Large intestine (tissue), 3 donors: ENCODE results near the gene EYS. TPM values are rescaled to one million over a fixed set of nuclear protein-coding genes. Genes with fewer than 3 reads are reported as not detected.
"Not testable (repeated sequence)": the region's sequence is repeated elsewhere in the genome, so short reads cannot be mapped to it uniquely, and the experiment has no call there.

Experiments
- DNase-seq, 2 donors: peaks; one replicate each; pipeline versions ENCODE4 v3.0.0 to v3.0.0-alpha.2; 2013
- H3K27ac ChIP-seq: one replicate; pipeline ENCODE4 v1.5.1; 2013; ENCODE audit warnings: low read length
- H3K27me3 ChIP-seq: 2 replicates; pipeline ENCODE4 v1.6.1; 2013; ENCODE audit warnings: low read length; ENCODE audit not compliant: control insufficient read depth, insufficient read depth
- H3K36me3 ChIP-seq: 2 replicates; pipeline ENCODE4 v1.6.1; 2013; ENCODE audit warnings: low read length; ENCODE audit not compliant: control insufficient read depth, insufficient read depth
- H3K4me1 ChIP-seq: one replicate; pipeline ENCODE4 v1.6.1; 2013; ENCODE audit warnings: low read length; ENCODE audit not compliant: control insufficient read depth, insufficient read depth
- H3K4me3 ChIP-seq: one replicate; pipeline ENCODE4 v1.5.1; 2013; ENCODE audit warnings: low read length
- H3K9me3 ChIP-seq: one replicate; pipeline ENCODE4 v1.6.1; 2013; ENCODE audit warnings: mild to moderate bottlenecking, low read depth, low read length, moderate library complexity; ENCODE audit not compliant: control insufficient read depth
- WGBS: methylation state at CpG from one replicate; pipeline ENCODE4 v1.1.5; 2013; ENCODE audit warnings: low lambda C conversion rate; ENCODE audit not compliant: insufficient coverage; 5-methylcytosine and 5-hydroxymethylcytosine counted together
- polyA plus RNA-seq: library from polyadenylated mRNA; unstranded; fragments of 120-200 nt; gene quantifications from one replicate; pipeline ENCODE4 v1.2.1, GENCODE V29; 2013

EYS gene
- polyA plus RNA-seq, 1 donor = 0.76 TPM

GRCh38 chr6:65483652-65484051 lies 223.4 kb downstream of the EYS start:
- not testable (repeated sequence) for H3K4me3 ChIP-seq, H3K9me3 ChIP-seq, H3K36me3 ChIP-seq, DNase-seq, H3K4me1 ChIP-seq, H3K27me3 ChIP-seq, H3K27ac ChIP-seq
- WGBS = 80% methylated on average over 1 of the region's 7 CpGs

- Histone ChIP-seq H3K27ac (no peak overlapping the region), H3K27me3 (no peaks in the 10 kb centered on the region), H3K4me3 (no peak overlapping the region), H3K9me3 (no peaks in the 10 kb centered on the region), H3K4me1 (no peaks in the 10 kb centered on the region), H3K36me3 (no peaks in the 10 kb centered on the region)
- no peak for DNase-seq
Observed at GRCh38 chr6:65469650-65470049, 237.4 kb downstream of the EYS start.

GRCh38 chr6:65468307-65468706 lies 238.7 kb downstream of the EYS start:
- no peak overlapping the region for H3K27ac ChIP-seq
- no peak overlapping the region for H3K4me3 ChIP-seq
- DNase-seq = no peak
- no peaks in the 10 kb centered on the region for H3K27me3 ChIP-seq
- no peaks in the 10 kb centered on the region for H3K36me3 ChIP-seq
- WGBS = 92% methylated on average over 2 of the region's 3 CpGs
- no peaks in the 10 kb centered on the region for H3K4me1 ChIP-seq
- H3K9me3 ChIP-seq = no peaks in the 10 kb centered on the region

- DNase-seq = no peak
- WGBS = 45% methylated on average over 2 of the region's 3 CpGs
- no peaks in the 10 kb centered on the region for H3K4me1 ChIP-seq
Observed at GRCh38 chr6:65461121-65461520, 245.9 kb downstream of the EYS start.

GRCh38 chr6:65452333-65452732 lies 254.7 kb downstream of the EYS start:
- Histone ChIP-seq H3K36me3 (no peaks in the 10 kb centered on the region), H3K4me3 (no peak overlapping the region), H3K27ac (no peak overlapping the region), H3K9me3 (no peaks in the 10 kb centered on the region), H3K4me1 (no peaks in the 10 kb centered on the region), H3K27me3 (no peaks in the 10 kb centered on the region)
- no peak for DNase-seq
- WGBS = 100% methylated on average over 1 of the region's 1 CpG

More at GRCh38 chr6:65461121-65461520, 245.9 kb downstream of the EYS start:
- Histone ChIP-seq H3K27me3 (no peaks in the 10 kb centered on the region), H3K4me3 (no peak overlapping the region), H3K9me3 (no peaks in the 10 kb centered on the region), H3K27ac (no peak overlapping the region), H3K36me3 (no peaks in the 10 kb centered on the region)

GRCh38 chr6:65450451-65450850 lies 256.6 kb downstream of the EYS start:
- H3K36me3 ChIP-seq = no peaks in the 10 kb centered on the region
- H3K27me3 ChIP-seq = no peaks in the 10 kb centered on the region
- DNase-seq = no peak
- no peaks in the 10 kb centered on the region for H3K4me1 ChIP-seq
- no peak overlapping the region for H3K4me3 ChIP-seq
- no peaks in the 10 kb centered on the region for H3K9me3 ChIP-seq
- H3K27ac ChIP-seq = no peak overlapping the region
- no CpG with 5 or more reads among the region's 1 CpG for WGBS

GRCh38 chr6:65449926-65450325 lies 257.1 kb downstream of the EYS start:
- WGBS = 100% methylated on average over 1 of the region's 1 CpG
- Histone ChIP-seq H3K4me1 (no peaks in the 10 kb centered on the region), H3K27me3 (no peaks in the 10 kb centered on the region), H3K27ac (no peak overlapping the region), H3K9me3 (no peaks in the 10 kb centered on the region), H3K36me3 (no peaks in the 10 kb centered on the region), H3K4me3 (no peak overlapping the region)
- DNase-seq = no peak

GRCh38 chr6:65448866-65449265 lies 258.2 kb downstream of the EYS start:
- H3K9me3 ChIP-seq = no peaks in the 10 kb centered on the region
- WGBS = 89% methylated on average over 1 of the region's 1 CpG
- no peak for DNase-seq
- no peaks in the 10 kb centered on the region for H3K4me1 ChIP-seq
- no peak overlapping the region for H3K27ac ChIP-seq
- no peaks in the 10 kb centered on the region for H3K36me3 ChIP-seq
- no peaks in the 10 kb centered on the region for H3K27me3 ChIP-seq
- H3K4me3 ChIP-seq = no peak overlapping the region

GRCh38 chr6:65436281-65436680 lies 270.7 kb downstream of the EYS start:
- Histone ChIP-seq H3K9me3 (no peaks in the 10 kb centered on the region), H3K27ac (no peak overlapping the region), H3K4me1 (no peaks in the 10 kb centered on the region), H3K36me3 (no peaks in the 10 kb centered on the region), H3K27me3 (no peaks in the 10 kb centered on the region), H3K4me3 (no peak overlapping the region)
- no peak for DNase-seq
- WGBS = 73% methylated on average over 1 of the region's 1 CpG

- Histone ChIP-seq H3K27me3 (no peaks in the 10 kb centered on the region), H3K36me3 (no peaks in the 10 kb centered on the region), H3K4me3 (no peak overlapping the region), H3K9me3 (no peaks in the 10 kb centered on the region), H3K27ac (no peak overlapping the region), H3K4me1 (no peaks in the 10 kb centered on the region)
- no peak for DNase-seq
- WGBS = 100% methylated on average over 2 of the region's 3 CpGs
Observed at GRCh38 chr6:65416621-65417020, 290.4 kb downstream of the EYS start.

GRCh38 chr6:65410309-65410708 lies 296.7 kb downstream of the EYS start:
- no peaks in the 10 kb centered on the region for H3K36me3 ChIP-seq
- H3K4me1 ChIP-seq = no peaks in the 10 kb centered on the region
- no peak overlapping the region for H3K4me3 ChIP-seq
- no peaks in the 10 kb centered on the region for H3K27me3 ChIP-seq
- no peak overlapping the region for H3K27ac ChIP-seq
- peak; percentile 8 to 27 for DNase-seq
- WGBS = 61% methylated on average over 2 of the region's 3 CpGs
- H3K9me3 ChIP-seq = no peaks in the 10 kb centered on the region
